Esophagus squamous epithelium (tissue), 5 donors: Measurements from ENCODE around the gene NPHP4. TPM values are rescaled to one million over a fixed set of nuclear protein-coding genes. Genes with fewer than 3 reads are reported as not detected.

Experiments used
- DNase-seq: peaks from one replicate; lab custom pipeline; 2025; lab: John Stamatoyannopoulos, UW
- H3K27ac ChIP-seq, 4 donors: fragments of 200-600 bp; sonication (generic); one replicate each; pipeline ENCODE4 v1.5.1; 2016 to 2019; ENCODE audit warnings: mild to moderate bottlenecking in 1 of 4
- H3K27me3 ChIP-seq, 4 donors: fragments of 200-600 bp; sonication (generic); 1 replicate in 3 of 4; 2 replicates in 1 of 4; pipeline versions ENCODE4 v1.5.1 to v1.6.0; 2017 to 2021; ENCODE audit warnings: antibody characterized with exemption in 1 of 4
- H3K36me3 ChIP-seq, 3 donors: fragments of 200-600 bp; sonication (generic); one replicate each; pipeline ENCODE4 v1.5.1; 2016 to 2019
- H3K4me1 ChIP-seq, 3 donors: fragments of 200-600 bp; sonication (generic); one replicate each; pipeline ENCODE4 v1.5.1; 2017 to 2019
- H3K4me3 ChIP-seq, 4 donors: fragments of 200-600 bp; sonication (generic); 1 replicate in 3 of 4; 2 replicates in 1 of 4; pipeline ENCODE4 v1.5.1; 2016 to 2019; ENCODE audit warnings: mild to moderate bottlenecking in 2 of 4, moderate library complexity in 1 of 4
- H3K9me3 ChIP-seq, 3 donors: fragments of 200-600 bp; sonication (generic); one replicate each; pipeline ENCODE4 v1.5.1; 2016 to 2019
- CTCF ChIP-seq, 6 experiments: fragments of 450-650 bp in 4 of 6; fragments of 200-600 bp in 2 of 6; sonication (generic) in 2 of 6; IDR thresholded peaks; one replicate each; pipeline ENCODE4 v1.5.1; 2016 to 2019; ENCODE audit warnings: antibody characterized with exemption in 6 of 6, mild to moderate bottlenecking in 4 of 6, moderate library complexity in 4 of 6
- POLR2A ChIP-seq, 4 donors: fragments of 450-650 bp; IDR thresholded peaks; one replicate each; pipeline ENCODE4 v1.6.1; 2017; ENCODE audit warnings: antibody characterized with exemption in 4 of 4, mild to moderate bottlenecking in 4 of 4, moderate library complexity in 3 of 4
- WGBS, 2 donors: methylation state at CpG; one replicate each; pipeline ENCODE4 v1.1.5; 2018; 5-methylcytosine and 5-hydroxymethylcytosine counted together
- intact Hi-C: fragments of 100-400 bp; cut with DNase I; formaldehyde crosslinking; loops from one replicate; pipeline ENCODE4 v1.15.0; 2022
- total RNA-seq, 4 donors: library from RNA; depleted of rRNA; stranded (reverse); fragments of >200 nt; gene quantifications; one replicate each; pipeline ENCODE4 v1.1.0, GENCODE V29; 2016
- donor health status: DM: yes; HTN: yes; CAD: no.

Gene NPHP4
- total RNA-seq, 4 donors from 2014 or later = 2.4 to 8.8 (median 5.3) TPM

- TF ChIP-seq CTCF (IDR thresholded peaks at IDR 0.05) = no peak
- TF ChIP-seq POLR2A (IDR thresholded peaks at IDR 0.05) = no peak
Observed at GRCh38 chr1:5843521-5844096, 148.6 kb downstream of the NPHP4 start.

GRCh38 chr1:5842679-5843078, 149.5 kb downstream of the NPHP4 start:
- Histone ChIP-seq H3K4me3 (no peak overlapping the region), H3K36me3 (no peaks in the 10 kb centered on the region), H3K9me3 (no peaks in the 10 kb centered on the region), H3K27ac (no peak overlapping the region), H3K27me3 (peaks cover 0 to 83% (median 0%) of the 10 kb centered on the region in 4 donors), H3K4me1 (no peaks in the 10 kb centered on the region)
- WGBS, 2 donors = 71% methylated on average over 10 to 12 of the region's 13 CpGs
- DNase-seq = no peak
- no peak for TF ChIP-seq POLR2A (IDR thresholded peaks at IDR 0.05)
- no peak for TF ChIP-seq CTCF (IDR thresholded peaks at IDR 0.05)
- intact Hi-C loops = no loop called here

More at GRCh38 chr1:5843521-5844096, 148.6 kb downstream of the NPHP4 start:
- no peaks in the 10 kb centered on the region for H3K9me3 ChIP-seq
- no peaks in the 10 kb centered on the region for H3K36me3 ChIP-seq
- H3K27me3 ChIP-seq = peaks cover 0 to 83% (median 0%) of the 10 kb centered on the region in 4 donors
- no peak overlapping the region for H3K4me3 ChIP-seq
- 37 to 63% methylated on average over 6 to 7 of the region's 13 CpGs for WGBS, 2 donors
- intact Hi-C loops = no loop called here
- H3K27ac ChIP-seq = no peak overlapping the region
- H3K4me1 ChIP-seq = no peaks in the 10 kb centered on the region
- DNase-seq = no peak

GRCh38 chr1:5840551-5841001, 151.6 kb downstream of the NPHP4 start:
- Histone ChIP-seq H3K27ac (no peak overlapping the region), H3K36me3 (no peaks in the 10 kb centered on the region), H3K4me1 (no peaks in the 10 kb centered on the region), H3K4me3 (no peak overlapping the region), H3K9me3 (no peaks in the 10 kb centered on the region), H3K27me3 (peaks cover 0 to 77% (median 0%) of the 10 kb centered on the region in 4 donors)
- intact Hi-C loops = no loop called here
- TF ChIP-seq POLR2A (IDR thresholded peaks at IDR 0.05) = no peak
- no peak for TF ChIP-seq CTCF (IDR thresholded peaks at IDR 0.05)
- DNase-seq = no peak
- 75% methylated on average over 5 of the region's 16 CpGs; no CpG with 5 or more reads in 1 of the 2 donors for WGBS, 2 donors

GRCh38 chr1:5839881-5840550, 152.2 kb downstream of the NPHP4 start:
- intact Hi-C loops = no loop called here
- Histone ChIP-seq H3K27ac (no peak overlapping the region), H3K9me3 (no peaks in the 10 kb centered on the region), H3K27me3 (peaks cover 0 to 72% (median 0%) of the 10 kb centered on the region in 4 donors), H3K4me3 (no peak overlapping the region), H3K36me3 (no peaks in the 10 kb centered on the region), H3K4me1 (no peaks in the 10 kb centered on the region)
- WGBS, 2 donors = 56 to 66% methylated on average over 4 of the region's 11 CpGs
- TF ChIP-seq CTCF (IDR thresholded peaks at IDR 0.05) (no peak), POLR2A (IDR thresholded peaks at IDR 0.05) (no peak)
- DNase-seq = no peak

- H3K9me3 ChIP-seq = no peaks in the 10 kb centered on the region
- no peak overlapping the region for H3K4me3 ChIP-seq
- H3K27ac ChIP-seq = no peak overlapping the region
- H3K36me3 ChIP-seq = no peaks in the 10 kb centered on the region
- no peaks in the 10 kb centered on the region for H3K4me1 ChIP-seq
- TF ChIP-seq POLR2A (IDR thresholded peaks at IDR 0.05) (no peak), CTCF (IDR thresholded peaks at IDR 0.05) (no peak)
- 57 to 75% methylated on average over 6 of the region's 6 CpGs for WGBS, 2 donors
- intact Hi-C loops = no loop called here
- DNase-seq = no peak
- H3K27me3 ChIP-seq = peaks cover 0 to 68% (median 0%) of the 10 kb centered on the region in 4 donors
Observed at GRCh38 chr1:5839161-5839880, 152.9 kb downstream of the NPHP4 start.
